ENCODE data around the gene TMEM200A. TPM values are rescaled to one million over a fixed set of nuclear protein-coding genes. Genes with fewer than 3 reads are reported as not detected.

Gene TMEM200A
- 21.3 and 27.1 TPM in 2 replicates for total RNA-seq

DNA sequence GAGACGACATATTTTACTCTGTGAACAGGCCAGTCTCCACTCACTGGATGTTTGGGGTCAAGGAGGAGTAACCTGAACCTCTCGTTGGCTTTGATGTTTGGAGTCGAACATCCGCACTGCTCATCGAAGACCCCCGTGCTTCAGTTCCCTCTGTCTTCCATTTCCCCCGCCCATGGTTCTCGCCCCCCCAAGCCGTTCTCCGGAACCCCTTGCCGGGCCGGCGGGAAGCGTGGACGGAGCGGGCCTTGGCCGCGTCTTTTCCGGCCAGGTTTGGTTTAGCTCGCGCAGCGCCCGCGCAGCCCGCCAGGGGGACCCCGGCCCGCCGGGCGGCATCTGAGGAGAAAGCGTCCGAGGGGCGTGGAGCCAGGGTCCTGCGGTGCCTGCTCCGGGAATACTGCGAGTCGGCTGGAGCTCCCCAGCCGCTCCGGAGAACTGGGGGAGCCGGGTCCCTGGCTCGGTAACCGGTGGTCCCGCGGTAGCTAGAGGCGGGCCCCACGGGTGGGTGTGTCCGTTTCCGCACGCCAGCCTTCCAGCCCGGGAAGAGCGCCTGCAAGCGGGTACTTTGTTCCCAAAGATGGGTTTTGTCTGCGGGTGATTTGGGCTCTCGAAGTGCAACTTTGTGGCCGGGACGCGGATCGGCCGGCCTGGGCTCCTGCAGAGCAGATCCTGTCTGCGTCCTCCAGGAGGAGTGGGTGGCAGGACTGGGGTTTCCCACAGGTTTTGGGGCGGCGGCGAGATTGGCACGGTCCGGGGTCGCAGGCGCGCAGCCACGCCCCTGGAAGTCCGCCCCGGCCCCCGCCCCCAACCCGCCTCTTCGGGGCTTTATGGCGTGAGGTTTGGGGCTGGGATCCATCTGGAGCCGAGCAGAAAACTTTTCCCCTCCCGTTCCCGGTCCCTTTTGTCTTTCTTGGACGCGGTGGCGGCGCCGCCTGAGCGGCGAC, at the start of gene TMEM200A:
Gene TMEM200A, plus strand, starts transcription at position 852 of the 941 bp plus-strand sequence. CDS start 74,406 bp downstream, outside the sequence.

Other genes with a start within 250 kb of the TMEM200A start
- 0.61 and 0.65 TPM in 2 replicates for gene SAMD3, start 143.1 kb upstream of the TMEM200A start, total RNA-seq